NCI-H1436 (cell line): ENCODE results near the gene ADAP1.

Experiments
- DNase-seq: peaks from one replicate; lab custom pipeline; 2025; lab: John Stamatoyannopoulos, UW

ADAP1 gene

GRCh38 chr7:861222-861621, 93.3 kb downstream of the ADAP1 start:
- DNase-seq: no peak

GRCh38 chr7:860149-860548, 94.3 kb downstream of the ADAP1 start:
- DNase-seq: no peak

- no peak for DNase-seq
Measured at GRCh38 chr7:859359-860030, 95.0 kb downstream of the ADAP1 start.

- DNase-seq: no peak
Measured at GRCh38 chr7:857661-858060, 96.8 kb downstream of the ADAP1 start.

GRCh38 chr7:856444-857095, 97.9 kb downstream of the ADAP1 start:
- no peak for DNase-seq

- DNase-seq: no peak
Measured at GRCh38 chr7:855686-856369, 98.7 kb downstream of the ADAP1 start.

GRCh38 chr7:854118-854775, 100.2 kb downstream of the ADAP1 start:
- DNase-seq: no peak

GRCh38 chr7:853366-854117, 100.9 kb downstream of the ADAP1 start:
- DNase-seq: no peak

GRCh38 chr7:851204-851603, 103.3 kb downstream of the ADAP1 start:
- no peak for DNase-seq

GRCh38 chr7:849781-850180, 104.7 kb downstream of the ADAP1 start:
- no peak for DNase-seq

- no peak for DNase-seq
Measured at GRCh38 chr7:849145-849544, 105.3 kb downstream of the ADAP1 start.
